Liver (tissue), 9 donors: ENCODE measurements around the gene UMPS. TPM values are rescaled to one million over a fixed set of nuclear protein-coding genes. Genes with fewer than 3 reads are reported as not detected.

Experiments used
- DNase-seq: peaks from one replicate; pipeline ENCODE4 v3.0.0-alpha.2; 2017; ENCODE audit warnings: low spot score
- H3K27ac ChIP-seq, 2 donors: one replicate each; pipeline ENCODE4 v1.7.0; 2013; ENCODE audit warnings: inconsistent platforms in 2 of 2, low read length in 2 of 2, control low read depth in 1 of 2, low read depth in 1 of 2, mild to moderate bottlenecking in 1 of 2
- H3K27me3 ChIP-seq, 4 donors: one replicate each; pipeline versions ENCODE4 v1.6.1 to v1.7.0; 2013; ENCODE audit warnings: low read length in 3 of 4, inconsistent platforms in 1 of 4, mild to moderate bottlenecking in 1 of 4, moderate library complexity in 1 of 4; ENCODE audit not compliant: control insufficient read depth in 4 of 4, insufficient read depth in 4 of 4
- H3K36me3 ChIP-seq, 4 donors: one replicate each; pipeline versions ENCODE4 v1.6.1 to v1.7.0; 2013; ENCODE audit warnings: low read length in 3 of 4, mild to moderate bottlenecking in 3 of 4, low read depth in 1 of 4, moderate library complexity in 1 of 4; ENCODE audit not compliant: control insufficient read depth in 4 of 4, insufficient read depth in 3 of 4
- H3K4me1 ChIP-seq, 4 donors: one replicate each; pipeline versions ENCODE4 v1.6.1 to v1.7.0; 2013; ENCODE audit warnings: low read length in 3 of 4, mild to moderate bottlenecking in 3 of 4, moderate library complexity in 1 of 4; ENCODE audit not compliant: control insufficient read depth in 4 of 4, insufficient read depth in 4 of 4
- H3K4me3 ChIP-seq, 3 donors: one replicate each; pipeline versions ENCODE4 v1.6.1 to v1.7.0; 2013; ENCODE audit warnings: low read length in 3 of 3, control low read depth in 1 of 3, low read depth in 1 of 3, mild to moderate bottlenecking in 1 of 3
- H3K9ac ChIP-seq, 2 donors: one replicate each; pipeline ENCODE4 v1.7.0; 2013; ENCODE audit warnings: low read length in 2 of 2, mild to moderate bottlenecking in 2 of 2, moderate library complexity in 2 of 2, control low read depth in 1 of 2, low read depth in 1 of 2
- H3K9me3 ChIP-seq, 4 donors: one replicate each; pipeline versions ENCODE4 v1.6.1 to v1.7.0; 2013; ENCODE audit warnings: low read length in 3 of 4; ENCODE audit not compliant: control insufficient read depth in 4 of 4
- EGR1 ChIP-seq, 2 donors: IDR thresholded peaks; 2 replicates each; pipeline ENCODE4 v1.6.1; 2016 to 2018; ENCODE audit warnings: antibody characterized with exemption in 2 of 2, low read depth in 2 of 2
- FOXA2 ChIP-seq: IDR thresholded peaks from 2 replicates; pipeline ENCODE4 v1.6.1; 2016; ENCODE audit warnings: antibody characterized with exemption
- GABPA ChIP-seq, 2 donors: IDR thresholded peaks in 1 of 2; conservative IDR thresholded peaks in 1 of 2; 2 replicates each; pipeline ENCODE4 v1.6.1; 2016; ENCODE audit warnings: antibody characterized with exemption in 2 of 2, mild to moderate bottlenecking in 1 of 2, moderate library complexity in 1 of 2
- HNF4A ChIP-seq, 2 donors: conservative IDR thresholded peaks; 2 replicates each; pipeline ENCODE4 v1.6.1; 2016; ENCODE audit warnings: antibody characterized with exemption in 2 of 2, mild to moderate bottlenecking in 2 of 2
- JUND ChIP-seq, 2 donors: IDR thresholded peaks; 2 replicates each; pipeline ENCODE4 v1.6.1; 2016; ENCODE audit warnings: antibody characterized with exemption in 2 of 2
- NR2F2 ChIP-seq: IDR thresholded peaks from 2 replicates; pipeline ENCODE4 v1.6.1; 2016; ENCODE audit warnings: antibody characterized with exemption
- RAD21 ChIP-seq, 2 donors: IDR thresholded peaks; 2 replicates each; pipeline ENCODE4 v1.6.1; 2016; ENCODE audit warnings: antibody characterized with exemption in 2 of 2, mild to moderate bottlenecking in 2 of 2
- SP1 ChIP-seq: IDR thresholded peaks from 2 replicates; pipeline ENCODE4 v1.6.1; 2018; ENCODE audit warnings: antibody characterized with exemption, mild to moderate bottlenecking
- TAF1 ChIP-seq: conservative IDR thresholded peaks from 2 replicates; pipeline ENCODE4 v1.6.1; 2016; ENCODE audit warnings: antibody characterized with exemption, mild to moderate bottlenecking
- WGBS: extraction: QIAGEN DNeasy Blood & Tissue Kit; methylation state at CpG from one replicate; pipeline ENCODE4 v1.1.7; 2013; 5-methylcytosine and 5-hydroxymethylcytosine counted together
- polyA plus RNA-seq, 2 donors: library from polyadenylated mRNA; stranded (reverse) in 1 of 2; unstranded in 1 of 2; fragments of 200-250 nt in 1 of 2; fragments of >200 nt in 1 of 2; fragmentation: Nextera tagmentation in 1 of 2; extraction: Ambion mirVana in 1 of 2; gene quantifications; one replicate each; pipeline versions ENCODE4 v1.2.1 to v1.2.3, GENCODE V29; 2013 to 2015
- total RNA-seq, 2 donors: library from RNA; depleted of rRNA; stranded (reverse); fragments of >200 nt; gene quantifications; one replicate each; pipeline ENCODE4 v1.2.3, GENCODE V29; 2014
- TF ChIP-seq, protein P1 (sequence below): IDR thresholded peaks from 2 replicates; pipeline ENCODE4 v1.6.1; 2016; ENCODE audit warnings: antibody characterized with exemption, mild to moderate bottlenecking
- TF ChIP-seq, protein P2 (sequence below): IDR thresholded peaks from 2 replicates; pipeline ENCODE4 v1.6.1; 2016; ENCODE audit warnings: antibody characterized with exemption
- TF ChIP-seq, protein P3 (sequence below): fragments of 150-350 bp; IDR thresholded peaks from 2 replicates; pipeline ENCODE4 v1.5.1; 2017; ENCODE audit warnings: improper control_type of control experiment, low read depth, low read length; ENCODE audit not compliant: missing input control
- TF ChIP-seq, protein P4 (sequence below): IDR thresholded peaks from 2 replicates; pipeline ENCODE4 v1.6.1; 2016; ENCODE audit warnings: antibody characterized with exemption
- donor health status: healthy.
- donor health status: healthy.
- donor health status: healthy.
- donor health status: healthy.
- donor health status: healthy.

The UMPS gene
- total and polyA plus RNA-seq, 4 donors = 21.3 to 39.4 (median 26.0) TPM

DNA sequence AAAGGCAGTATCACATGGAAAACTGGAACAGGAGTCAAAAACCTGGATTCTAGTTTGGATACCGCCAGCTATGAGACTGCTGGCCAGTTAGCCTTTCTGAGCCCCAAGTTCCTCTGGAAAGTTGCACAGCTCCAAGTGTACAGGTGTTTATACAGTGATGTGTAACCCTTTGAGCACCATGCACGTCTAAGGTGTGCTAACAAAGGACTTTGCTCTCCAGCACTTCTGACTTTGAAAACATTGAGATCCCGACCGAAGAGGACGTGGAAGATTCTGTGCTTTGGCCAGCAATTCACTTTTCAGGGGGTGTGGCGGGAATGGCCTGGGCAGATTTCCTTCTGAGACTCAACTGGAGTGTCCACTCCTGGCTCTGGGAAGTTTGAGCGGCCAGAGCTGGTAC lies 45.8 kb upstream of the UMPS start (continued):
- TF ChIP-seq, protein P1, sequence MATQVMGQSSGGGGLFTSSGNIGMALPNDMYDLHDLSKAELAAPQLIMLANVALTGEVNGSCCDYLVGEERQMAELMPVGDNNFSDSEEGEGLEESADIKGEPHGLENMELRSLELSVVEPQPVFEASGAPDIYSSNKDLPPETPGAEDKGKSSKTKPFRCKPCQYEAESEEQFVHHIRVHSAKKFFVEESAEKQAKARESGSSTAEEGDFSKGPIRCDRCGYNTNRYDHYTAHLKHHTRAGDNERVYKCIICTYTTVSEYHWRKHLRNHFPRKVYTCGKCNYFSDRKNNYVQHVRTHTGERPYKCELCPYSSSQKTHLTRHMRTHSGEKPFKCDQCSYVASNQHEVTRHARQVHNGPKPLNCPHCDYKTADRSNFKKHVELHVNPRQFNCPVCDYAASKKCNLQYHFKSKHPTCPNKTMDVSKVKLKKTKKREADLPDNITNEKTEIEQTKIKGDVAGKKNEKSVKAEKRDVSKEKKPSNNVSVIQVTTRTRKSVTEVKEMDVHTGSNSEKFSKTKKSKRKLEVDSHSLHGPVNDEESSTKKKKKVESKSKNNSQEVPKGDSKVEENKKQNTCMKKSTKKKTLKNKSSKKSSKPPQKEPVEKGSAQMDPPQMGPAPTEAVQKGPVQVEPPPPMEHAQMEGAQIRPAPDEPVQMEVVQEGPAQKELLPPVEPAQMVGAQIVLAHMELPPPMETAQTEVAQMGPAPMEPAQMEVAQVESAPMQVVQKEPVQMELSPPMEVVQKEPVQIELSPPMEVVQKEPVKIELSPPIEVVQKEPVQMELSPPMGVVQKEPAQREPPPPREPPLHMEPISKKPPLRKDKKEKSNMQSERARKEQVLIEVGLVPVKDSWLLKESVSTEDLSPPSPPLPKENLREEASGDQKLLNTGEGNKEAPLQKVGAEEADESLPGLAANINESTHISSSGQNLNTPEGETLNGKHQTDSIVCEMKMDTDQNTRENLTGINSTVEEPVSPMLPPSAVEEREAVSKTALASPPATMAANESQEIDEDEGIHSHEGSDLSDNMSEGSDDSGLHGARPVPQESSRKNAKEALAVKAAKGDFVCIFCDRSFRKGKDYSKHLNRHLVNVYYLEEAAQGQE = no peak
- TF ChIP-seq, protein P2, sequence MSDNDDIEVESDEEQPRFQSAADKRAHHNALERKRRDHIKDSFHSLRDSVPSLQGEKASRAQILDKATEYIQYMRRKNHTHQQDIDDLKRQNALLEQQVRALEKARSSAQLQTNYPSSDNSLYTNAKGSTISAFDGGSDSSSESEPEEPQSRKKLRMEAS = no peak
- no peak for TF ChIP-seq FOXA2

DNA sequence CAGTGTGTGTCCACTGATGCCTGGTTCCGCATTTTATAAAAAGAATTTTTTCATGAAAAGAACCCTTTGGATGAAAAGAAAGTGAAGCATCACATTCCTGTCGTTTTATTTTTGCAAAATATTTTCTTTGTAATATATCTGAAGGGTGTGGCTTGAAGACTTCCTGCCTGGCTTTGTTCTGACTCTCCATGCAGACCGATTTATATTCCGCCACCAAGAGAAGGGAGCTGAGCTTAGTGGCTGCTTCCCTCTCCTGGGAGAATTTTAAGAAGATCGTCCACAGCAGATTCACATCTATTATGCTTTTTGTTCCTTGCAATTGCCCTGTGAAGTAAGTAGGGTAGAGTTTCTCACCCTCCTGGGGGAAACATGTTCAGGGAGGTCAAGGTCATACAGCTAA lies 45.2 kb upstream of the UMPS start:
- no peak for TF ChIP-seq GABPA (IDR thresholded peaks at IDR 0.05 in 1 of 2, conservative IDR thresholded peaks at IDR 0.05 in 1 of 2)
- no peak for TF ChIP-seq RAD21 (IDR thresholded peaks at IDR 0.05)
- no peak for TF ChIP-seq FOXA2
- TF ChIP-seq, protein P3, sequence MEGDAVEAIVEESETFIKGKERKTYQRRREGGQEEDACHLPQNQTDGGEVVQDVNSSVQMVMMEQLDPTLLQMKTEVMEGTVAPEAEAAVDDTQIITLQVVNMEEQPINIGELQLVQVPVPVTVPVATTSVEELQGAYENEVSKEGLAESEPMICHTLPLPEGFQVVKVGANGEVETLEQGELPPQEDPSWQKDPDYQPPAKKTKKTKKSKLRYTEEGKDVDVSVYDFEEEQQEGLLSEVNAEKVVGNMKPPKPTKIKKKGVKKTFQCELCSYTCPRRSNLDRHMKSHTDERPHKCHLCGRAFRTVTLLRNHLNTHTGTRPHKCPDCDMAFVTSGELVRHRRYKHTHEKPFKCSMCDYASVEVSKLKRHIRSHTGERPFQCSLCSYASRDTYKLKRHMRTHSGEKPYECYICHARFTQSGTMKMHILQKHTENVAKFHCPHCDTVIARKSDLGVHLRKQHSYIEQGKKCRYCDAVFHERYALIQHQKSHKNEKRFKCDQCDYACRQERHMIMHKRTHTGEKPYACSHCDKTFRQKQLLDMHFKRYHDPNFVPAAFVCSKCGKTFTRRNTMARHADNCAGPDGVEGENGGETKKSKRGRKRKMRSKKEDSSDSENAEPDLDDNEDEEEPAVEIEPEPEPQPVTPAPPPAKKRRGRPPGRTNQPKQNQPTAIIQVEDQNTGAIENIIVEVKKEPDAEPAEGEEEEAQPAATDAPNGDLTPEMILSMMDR = no peak
- Histone ChIP-seq H3K4me1 (peaks cover 0 to 15% (median 9%) of the 10 kb centered on the region in 4 donors), H3K27me3 (no peaks in the 10 kb centered on the region), H3K9me3 (no peaks in the 10 kb centered on the region), H3K4me3 (no peak overlapping the region), H3K9ac (no peak overlapping the region), H3K36me3 (peaks cover 0 to 1% (median 0%) of the 10 kb centered on the region in 4 donors), H3K27ac (no peak overlapping the region)
- DNase-seq = no peak
- 82% methylated on average over 5 of the region's 5 CpGs for WGBS

DNA sequence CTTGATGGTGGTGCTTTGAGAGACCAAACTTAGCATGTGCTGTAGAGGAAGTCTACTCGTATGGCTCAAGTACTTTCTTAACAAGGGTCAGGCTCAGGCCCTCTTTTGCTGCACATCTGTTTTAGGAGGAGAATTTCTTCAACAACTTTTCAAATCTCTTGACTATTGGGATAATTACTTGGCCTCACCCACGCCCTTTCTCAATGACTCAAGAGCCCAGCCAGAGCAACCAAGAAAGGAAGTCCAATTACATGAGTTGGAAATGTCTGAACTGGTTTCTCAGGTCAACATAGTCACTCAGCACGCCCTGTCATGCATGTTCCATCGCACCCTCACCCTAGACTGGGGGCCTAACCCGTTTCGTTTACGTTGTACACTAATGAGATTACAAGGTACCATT lies 44.8 kb upstream of the UMPS start:
- WGBS = 81% methylated on average over 7 of the region's 7 CpGs

More for the DNA sequence above, 44.8 kb upstream of the UMPS start:
- Histone ChIP-seq H3K9ac (no peak overlapping the region), H3K27ac (no peak overlapping the region), H3K27me3 (no peaks in the 10 kb centered on the region), H3K9me3 (no peaks in the 10 kb centered on the region), H3K36me3 (no peaks in the 10 kb centered on the region), H3K4me3 (no peak overlapping the region), H3K4me1 (peaks cover 0 to 16% (median 10%) of the 10 kb centered on the region in 4 donors)
- DNase-seq = no peak
- TF ChIP-seq, protein P1 = no peak
- no peak for TF ChIP-seq GABPA (IDR thresholded peaks at IDR 0.05 in 1 of 2, conservative IDR thresholded peaks at IDR 0.05 in 1 of 2)
- TF ChIP-seq, protein P3 = no peak
- TF ChIP-seq, protein P2 = no peak
- TF ChIP-seq HNF4A (conservative IDR thresholded peaks at IDR 0.05) = no peak
- no peak for TF ChIP-seq SP1
- TF ChIP-seq, protein P4, sequence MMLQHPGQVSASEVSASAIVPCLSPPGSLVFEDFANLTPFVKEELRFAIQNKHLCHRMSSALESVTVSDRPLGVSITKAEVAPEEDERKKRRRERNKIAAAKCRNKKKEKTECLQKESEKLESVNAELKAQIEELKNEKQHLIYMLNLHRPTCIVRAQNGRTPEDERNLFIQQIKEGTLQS = no peak
- no peak for TF ChIP-seq RAD21 (IDR thresholded peaks at IDR 0.05)
- no peak for TF ChIP-seq FOXA2
- TF ChIP-seq JUND (IDR thresholded peaks at IDR 0.05) = no peak
- TF ChIP-seq TAF1 = no peak
- no peak for TF ChIP-seq NR2F2
- no peak for TF ChIP-seq EGR1 (IDR thresholded peaks at IDR 0.05; ENCODE audit: low read depth in 2 of 2)
